Stimulated activated naive B cell treated with anti-CD40 and anti-IgM and Interleukin-4, amounts not matched to agents 10 μg/mL and 1 μg/mL and 100 μg/mL, for 72 hours (primary cell): ENCODE results near the gene PCDHGB5.
"Not testable (repeated sequence)": the region's sequence is repeated elsewhere in the genome, so short reads cannot be mapped to it uniquely, and the experiment has no call there.

ENCODE experiments used
- ATAC-seq, 2 donors: fragments of 150-1000 bp; cut with Tn5 transposase; replicated peaks; 2 replicates each; pipeline ENCODE4 v1.10.0; 2021; ENCODE audit warnings: moderate library complexity in 1 of 2
- DNase-seq: peaks from one replicate; pipeline ENCODE4 v3.0.0; 2021
- H3K27ac Mint-ChIP-seq: one replicate; pipeline ENCODE4 v1.8.0; 2022; ENCODE audit warnings: mild to moderate bottlenecking, mixed read lengths
- H3K27me3 Mint-ChIP-seq, 2 donors: one replicate each; pipeline ENCODE4 v1.8.0; 2022; ENCODE audit warnings: mixed read lengths in 2 of 2
- H3K36me3 Mint-ChIP-seq, 2 donors: one replicate each; pipeline ENCODE4 v1.8.0; 2022; ENCODE audit warnings: mixed read lengths in 2 of 2, mild to moderate bottlenecking in 1 of 2
- H3K4me1 Mint-ChIP-seq, 2 donors: one replicate each; pipeline ENCODE4 v1.8.0; 2022; ENCODE audit warnings: mixed read lengths in 2 of 2, mild to moderate bottlenecking in 1 of 2
- H3K4me3 Mint-ChIP-seq, 2 donors: one replicate each; pipeline ENCODE4 v1.8.0; 2022; ENCODE audit warnings: mild to moderate bottlenecking in 2 of 2, mixed read lengths in 2 of 2, moderate library complexity in 1 of 2
- H3K9me3 Mint-ChIP-seq, 2 donors: one replicate each; pipeline ENCODE4 v1.8.0; 2022; ENCODE audit warnings: mixed read lengths in 2 of 2, mild to moderate bottlenecking in 1 of 2

The PCDHGB5 gene

DNA sequence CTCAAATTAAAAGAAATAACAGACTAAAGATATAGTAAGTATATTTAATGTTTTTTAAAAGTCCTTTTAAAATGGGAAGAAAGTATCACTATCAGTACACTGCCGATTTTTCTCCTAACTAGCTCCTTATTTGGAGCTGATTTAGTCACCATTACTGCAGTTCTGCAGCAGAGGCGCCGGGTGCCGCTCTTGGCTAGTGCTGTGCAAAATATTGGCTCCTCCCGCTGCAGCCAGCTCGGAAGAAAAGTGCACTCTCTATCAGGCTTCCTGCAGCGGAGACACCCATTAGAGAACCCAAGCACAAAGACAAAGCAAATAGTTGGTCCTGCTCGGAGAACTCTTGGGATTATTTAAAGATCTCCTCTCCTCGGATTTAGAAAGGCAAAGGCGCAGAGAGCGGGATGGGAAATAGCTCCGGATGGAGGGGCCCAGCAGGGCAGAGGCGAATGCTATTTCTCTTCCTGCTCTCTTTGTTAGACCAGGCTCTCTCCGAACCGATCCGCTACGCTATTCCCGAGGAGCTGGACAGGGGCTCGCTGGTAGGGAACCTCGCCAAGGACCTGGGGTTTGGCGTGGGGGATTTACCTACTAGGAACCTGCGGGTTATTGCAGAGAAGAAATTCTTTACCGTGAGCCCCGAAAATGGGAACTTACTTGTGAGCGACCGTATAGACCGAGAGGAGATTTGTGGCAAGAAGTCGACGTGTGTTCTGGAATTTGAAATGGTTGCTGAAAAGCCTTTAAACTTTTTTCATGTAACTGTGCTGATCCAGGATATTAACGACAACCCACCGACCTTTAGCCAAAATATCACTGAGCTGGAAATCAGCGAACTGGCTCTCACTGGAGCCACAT, 27.5 kb upstream of the PCDHGB5 start, which contains the start of gene PCDHGB3:
TSS of gene PCDHGB3 (plus strand) at position 249 of the 855 bp plus-strand sequence. CDS start at position 402, 153 bp downstream.
- ATAC-seq: peak; percentile 57 to 73
- H3K27ac Mint-ChIP-seq: peak within 1 kb of the TSS; percentile 94
- no peak for DNase-seq
- H3K4me3 Mint-ChIP-seq: peak within 1 kb of the TSS; percentile 83 to 91
- H3K27me3 Mint-ChIP-seq: peaks cover 54 to 73% of the 10 kb centered on the region in 2 donors
- peaks cover 13 to 17% of the 10 kb centered on the region in 2 donors for H3K36me3 Mint-ChIP-seq
- H3K9me3 Mint-ChIP-seq: peaks cover 23 to 25% of the 10 kb centered on the region in 2 donors
- H3K4me1 Mint-ChIP-seq: peaks cover 0 to 4% of the 10 kb centered on the region in 2 donors

GRCh38 chr5:141371572-141372475, 25.9 kb upstream of the PCDHGB5 start:
- no peak for DNase-seq
- peaks cover 47 to 71% of the 10 kb centered on the region in 2 donors for H3K27me3 Mint-ChIP-seq
- ATAC-seq: no peak
- H3K4me3 Mint-ChIP-seq: no peak overlapping the region
- peaks cover 22 to 24% of the 10 kb centered on the region in 2 donors for H3K9me3 Mint-ChIP-seq
- peaks cover 0 to 6% of the 10 kb centered on the region in 2 donors for H3K4me1 Mint-ChIP-seq
- H3K36me3 Mint-ChIP-seq: peaks cover 11 to 17% of the 10 kb centered on the region in 2 donors
- peak overlapping the region; percentile 81 for H3K27ac Mint-ChIP-seq

GRCh38 chr5:141373673-141374317, 24.0 kb upstream of the PCDHGB5 start, which contains the start of gene PCDHGA6:
PCDHGA6 (plus strand) TSS chr5:141373891; CDS start chr5:141374084, 193 bp downstream.
- Mint-ChIP-seq H3K4me1 (peaks cover 0 to 6% of the 10 kb centered on the region in 2 donors), H3K9me3 (peaks cover 24% of the 10 kb centered on the region in 2 donors), H3K27ac (no peak within 1 kb of the TSS), H3K4me3 (peak within 1 kb of the TSS in 1 of 2 donors; percentile 30), H3K36me3 (peaks cover 11 to 17% of the 10 kb centered on the region in 2 donors), H3K27me3 (peaks cover 40 to 70% of the 10 kb centered on the region in 2 donors)
- ATAC-seq: no peak
- no peak for DNase-seq

DNA sequence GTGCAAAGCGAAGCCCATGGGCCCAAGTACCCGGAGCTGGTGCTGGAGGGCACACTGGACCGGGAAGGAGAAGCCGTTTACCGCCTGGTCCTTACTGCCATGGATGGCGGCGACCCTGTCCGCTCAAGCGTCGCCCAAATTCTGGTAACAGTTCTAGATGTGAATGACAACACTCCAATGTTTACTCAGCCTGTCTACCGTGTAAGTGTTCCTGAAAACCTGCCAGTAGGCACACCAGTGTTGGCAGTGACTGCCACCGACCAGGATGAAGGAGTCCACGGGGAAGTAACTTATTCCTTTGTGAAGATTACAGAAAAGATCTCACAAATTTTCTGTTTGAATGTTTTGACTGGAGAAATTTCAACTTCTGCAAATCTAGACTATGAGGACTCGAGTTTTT, 23.1 kb upstream of the PCDHGB5 start:
- peaks cover 0 to 6% of the 10 kb centered on the region in 2 donors for H3K4me1 Mint-ChIP-seq
- peaks cover 11 to 17% of the 10 kb centered on the region in 2 donors for H3K36me3 Mint-ChIP-seq
- no peak for ATAC-seq
- peaks cover 24 to 26% of the 10 kb centered on the region in 2 donors for H3K9me3 Mint-ChIP-seq
- H3K27me3 Mint-ChIP-seq: peaks cover 38 to 67% of the 10 kb centered on the region in 2 donors
- no peak overlapping the region for H3K27ac Mint-ChIP-seq
- no peak overlapping the region for H3K4me3 Mint-ChIP-seq
- DNase-seq: no peak

DNA sequence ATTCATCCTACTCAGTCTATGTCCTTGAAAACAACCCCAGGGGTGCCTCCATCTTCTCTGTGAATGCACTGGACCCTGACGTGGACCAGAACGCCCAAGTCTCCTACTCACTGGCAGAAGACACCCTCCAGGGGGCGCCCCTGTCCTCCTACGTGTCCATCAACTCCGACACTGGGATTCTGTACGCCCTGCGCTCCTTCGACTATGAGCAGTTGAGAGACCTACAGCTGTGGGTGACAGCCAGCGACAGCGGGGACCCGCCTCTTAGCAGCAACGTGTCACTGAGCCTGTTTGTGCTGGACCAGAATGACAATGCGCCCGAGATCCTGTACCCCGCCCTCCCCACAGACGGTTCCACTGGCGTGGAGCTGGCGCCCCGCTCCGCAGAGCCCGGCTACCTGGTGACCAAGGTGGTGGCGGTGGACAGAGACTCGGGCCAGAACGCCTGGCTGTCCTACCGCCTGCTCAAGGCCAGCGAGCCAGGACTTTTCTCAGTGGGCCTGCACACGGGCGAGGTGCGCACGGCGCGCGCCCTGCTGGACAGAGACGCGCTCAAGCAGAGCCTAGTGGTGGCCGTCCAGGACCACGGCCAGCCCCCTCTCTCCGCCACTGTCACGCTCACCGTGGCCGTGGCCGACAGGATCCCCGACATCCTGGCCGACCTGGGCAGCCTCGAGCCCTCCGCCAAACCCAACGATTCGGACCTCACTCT, 22.1 kb upstream of the PCDHGB5 start:
- peaks cover 21 to 26% of the 10 kb centered on the region in 2 donors for H3K9me3 Mint-ChIP-seq
- H3K27ac Mint-ChIP-seq, DNase-seq: not testable (repeated sequence)

DNA sequence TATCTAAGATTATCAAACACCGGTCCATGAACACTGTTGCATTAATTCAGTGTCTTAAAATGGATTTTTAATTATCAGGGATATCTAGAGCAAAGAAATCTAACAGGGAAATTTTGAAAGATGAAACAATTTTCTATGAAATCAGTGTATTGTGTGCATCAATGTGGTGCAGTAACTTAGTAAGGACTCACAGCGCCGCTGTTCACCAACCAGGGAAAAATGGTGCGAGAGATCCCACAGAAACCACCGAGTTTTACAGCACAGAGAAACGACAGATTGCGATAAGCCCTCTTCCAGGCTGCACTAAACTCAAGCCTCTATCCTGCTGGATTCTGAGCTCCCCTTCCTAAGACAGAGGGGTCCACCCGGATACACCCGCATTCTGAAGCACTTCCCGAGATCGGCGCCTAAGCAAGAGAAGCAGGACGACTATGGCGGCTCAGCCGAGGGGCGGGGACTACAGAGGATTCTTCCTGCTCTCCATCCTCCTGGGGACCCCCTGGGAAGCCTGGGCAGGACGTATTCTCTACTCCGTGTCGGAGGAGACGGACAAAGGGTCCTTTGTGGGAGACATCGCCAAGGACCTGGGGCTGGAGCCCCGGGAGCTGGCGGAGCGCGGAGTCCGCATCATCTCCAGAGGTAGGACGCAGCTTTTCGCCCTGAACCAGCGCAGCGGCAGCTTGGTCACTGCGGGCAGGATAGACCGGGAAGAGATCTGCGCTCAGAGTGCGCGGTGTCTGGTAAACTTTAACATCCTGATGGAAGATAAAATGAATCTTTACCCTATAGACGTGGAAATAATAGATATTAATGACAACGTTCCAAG, 15.1 kb upstream of the PCDHGB5 start, which contains the start of gene PCDHGA7:
TSS of gene PCDHGA7 (plus strand) at position 274 of the 826 bp plus-strand sequence. CDS start at position 432, 158 bp downstream.
- DNase-seq (no peak), ATAC-seq (no peak)
- peaks cover 4 to 5% of the 10 kb centered on the region in 2 donors for H3K36me3 Mint-ChIP-seq
- H3K4me1 Mint-ChIP-seq: peaks cover 0 to 4% of the 10 kb centered on the region in 2 donors
- H3K9me3 Mint-ChIP-seq: peaks cover 7 to 8% of the 10 kb centered on the region in 2 donors
- H3K27me3 Mint-ChIP-seq: peaks cover 57 to 69% of the 10 kb centered on the region in 2 donors
- H3K4me3 Mint-ChIP-seq: peak within 1 kb of the TSS; percentile 70 to 81
- H3K27ac Mint-ChIP-seq: peak within 1 kb of the TSS; percentile 14

More for the DNA sequence above, 22.1 kb upstream of the PCDHGB5 start:
- ATAC-seq, H3K4me1 Mint-ChIP-seq, H3K4me3 Mint-ChIP-seq: not testable (repeated sequence)
- H3K36me3 Mint-ChIP-seq: peaks cover 11 to 13% of the 10 kb centered on the region in 2 donors
- peaks cover 37 to 66% of the 10 kb centered on the region in 2 donors for H3K27me3 Mint-ChIP-seq

- H3K27me3 Mint-ChIP-seq: peaks cover 58 to 71% of the 10 kb centered on the region in 2 donors
- peaks cover 0 to 4% of the 10 kb centered on the region in 2 donors for H3K4me1 Mint-ChIP-seq
- ATAC-seq (no peak), DNase-seq (no peak)
- no peak overlapping the region for H3K27ac Mint-ChIP-seq
- H3K9me3 Mint-ChIP-seq: peaks cover 8 to 9% of the 10 kb centered on the region in 2 donors
- H3K36me3 Mint-ChIP-seq: peaks cover 4 to 6% of the 10 kb centered on the region in 2 donors
- peak overlapping the region in 1 of 2 donors; percentile 81 for H3K4me3 Mint-ChIP-seq
These were observed 14.4 kb upstream of the PCDHGB5 start for GRCh38 chr5:141383345-141383744.

DNA sequence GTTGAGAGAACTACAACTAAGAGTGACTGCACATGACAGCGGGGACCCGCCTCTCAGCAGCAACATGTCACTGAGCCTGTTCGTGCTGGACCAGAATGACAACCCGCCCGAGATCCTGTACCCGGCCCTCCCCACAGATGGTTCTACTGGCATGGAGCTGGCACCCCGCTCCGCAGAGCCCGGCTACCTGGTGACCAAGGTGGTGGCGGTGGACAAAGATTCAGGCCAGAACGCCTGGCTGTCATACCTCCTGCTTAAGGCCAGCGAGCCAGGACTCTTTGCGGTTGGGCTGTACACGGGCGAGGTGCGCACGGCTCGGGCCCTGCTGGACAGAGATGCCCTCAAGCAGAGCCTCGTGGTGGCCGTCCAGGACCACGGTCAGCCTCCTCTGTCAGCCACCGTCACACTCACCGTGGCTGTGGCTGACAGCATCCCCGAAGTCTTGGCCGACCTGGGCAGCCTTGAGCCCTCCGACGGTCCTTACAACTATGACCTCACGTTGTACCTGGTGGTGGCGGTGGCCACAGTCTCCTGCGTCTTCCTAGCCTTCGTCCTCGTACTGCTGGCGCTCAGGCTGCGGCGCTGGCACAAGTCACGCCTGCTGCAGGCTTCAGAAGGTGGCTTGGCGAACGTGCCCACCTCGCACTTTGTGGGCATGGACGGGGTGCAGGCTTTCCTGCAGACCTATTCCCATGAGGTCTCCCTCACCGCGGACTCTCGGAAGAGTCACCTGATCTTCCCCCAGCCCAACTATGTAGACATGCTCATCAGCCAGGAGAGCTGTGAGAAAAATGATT, 13.1 kb upstream of the PCDHGB5 start:
- ATAC-seq: no peak
- H3K4me3 Mint-ChIP-seq: no peak overlapping the region

GRCh38 chr5:141387557-141388311, 10.0 kb upstream of the PCDHGB5 start, which contains the start of gene PCDHGB4:
PCDHGB4 (plus strand) TSS chr5:141387698; CDS start chr5:141387885, 187 bp downstream.
- peaks cover 17 to 19% of the 10 kb centered on the region in 2 donors for H3K9me3 Mint-ChIP-seq
- not testable (repeated sequence) for DNase-seq, H3K27ac Mint-ChIP-seq, H3K4me1 Mint-ChIP-seq
- H3K4me3 Mint-ChIP-seq: peak within 1 kb of the TSS; percentile 57 to 68
- peaks cover 11 to 19% of the 10 kb centered on the region in 2 donors for H3K36me3 Mint-ChIP-seq
- peaks cover 70 to 85% of the 10 kb centered on the region in 2 donors for H3K27me3 Mint-ChIP-seq
- peak in 1 of 2 donors; percentile 34 for ATAC-seq

More for the DNA sequence above, 13.1 kb upstream of the PCDHGB5 start:
- Mint-ChIP-seq H3K9me3 (peaks cover 9 to 10% of the 10 kb centered on the region in 2 donors), H3K36me3 (peaks cover 9 to 10% of the 10 kb centered on the region in 2 donors), H3K27me3 (peaks cover 71 to 79% of the 10 kb centered on the region in 2 donors), H3K27ac (no peak overlapping the region), H3K4me1 (peaks cover 0 to 4% of the 10 kb centered on the region in 2 donors)
- no peak for DNase-seq

GRCh38 chr5:141388661-141389060, 9.1 kb upstream of the PCDHGB5 start:
- Mint-ChIP-seq H3K9me3 (peaks cover 19 to 20% of the 10 kb centered on the region in 2 donors), H3K27ac (no peak overlapping the region), H3K36me3 (peaks cover 9 to 17% of the 10 kb centered on the region in 2 donors), H3K4me3 (no peak overlapping the region), H3K4me1 (peaks cover 0 to 5% of the 10 kb centered on the region in 2 donors), H3K27me3 (peaks cover 67 to 84% of the 10 kb centered on the region in 2 donors)
- no peak for DNase-seq
- no peak for ATAC-seq
